ENCODE data around the gene AASDHPPT. TPM values are rescaled to one million over a fixed set of nuclear protein-coding genes. Genes with fewer than 3 reads are reported as not detected.

AASDHPPT gene
- total RNA-seq, 1 donor from 2014 or later: 109 TPM

- no peaks in the 10 kb centered on the region for H3K36me3 Mint-ChIP-seq (ENCODE audit: unreplicated experiment)
- DNase-seq: no peak
- no peak for TF ChIP-seq CTCF (IDR thresholded peaks at IDR 0.05; ENCODE audit: partially characterized antibody, unreplicated experiment)
- no peaks in the 10 kb centered on the region for H3K27me3 Mint-ChIP-seq (ENCODE audit: unreplicated experiment)
- H3K9me3 Mint-ChIP-seq (ENCODE audit: unreplicated experiment): no peaks in the 10 kb centered on the region
- H3K27ac Mint-ChIP-seq (ENCODE audit: unreplicated experiment): no peak overlapping the region
- peaks cover 12% of the 10 kb centered on the region for H3K4me1 Mint-ChIP-seq (ENCODE audit: low read depth, unreplicated experiment)
- H3K4me3 Mint-ChIP-seq (ENCODE audit: unreplicated experiment): no peak overlapping the region
Observed at GRCh38 chr11:106092446-106092845, 15.0 kb downstream of the AASDHPPT start.

GRCh38 chr11:106098893-106099553, 21.6 kb downstream of the AASDHPPT start:
- no peak for TF ChIP-seq CTCF (IDR thresholded peaks at IDR 0.05; ENCODE audit: partially characterized antibody, unreplicated experiment)
- DNase-seq: no peak
- Mint-ChIP-seq H3K4me1 (ENCODE audit: low read depth, unreplicated experiment) (no peaks in the 10 kb centered on the region), H3K27ac (ENCODE audit: unreplicated experiment) (no peak overlapping the region), H3K4me3 (ENCODE audit: unreplicated experiment) (no peak overlapping the region), H3K27me3 (ENCODE audit: unreplicated experiment) (no peaks in the 10 kb centered on the region), H3K36me3 (ENCODE audit: unreplicated experiment) (no peaks in the 10 kb centered on the region), H3K9me3 (ENCODE audit: unreplicated experiment) (no peaks in the 10 kb centered on the region)

GRCh38 chr11:106101370-106101769, 23.9 kb downstream of the AASDHPPT start:
- Mint-ChIP-seq H3K9me3 (ENCODE audit: unreplicated experiment) (no peaks in the 10 kb centered on the region), H3K27ac (ENCODE audit: unreplicated experiment) (no peak overlapping the region), H3K4me3 (ENCODE audit: unreplicated experiment) (no peak overlapping the region), H3K4me1 (ENCODE audit: low read depth, unreplicated experiment) (no peaks in the 10 kb centered on the region), H3K36me3 (ENCODE audit: unreplicated experiment) (no peaks in the 10 kb centered on the region), H3K27me3 (ENCODE audit: unreplicated experiment) (no peaks in the 10 kb centered on the region)
- no peak for TF ChIP-seq CTCF (IDR thresholded peaks at IDR 0.05; ENCODE audit: partially characterized antibody, unreplicated experiment)
- no peak for DNase-seq

- TF ChIP-seq CTCF (IDR thresholded peaks at IDR 0.05; ENCODE audit: partially characterized antibody, unreplicated experiment): no peak
- Mint-ChIP-seq H3K27ac (ENCODE audit: unreplicated experiment) (no peak overlapping the region), H3K27me3 (ENCODE audit: unreplicated experiment) (no peaks in the 10 kb centered on the region), H3K36me3 (ENCODE audit: unreplicated experiment) (no peaks in the 10 kb centered on the region), H3K4me3 (ENCODE audit: unreplicated experiment) (no peak overlapping the region), H3K4me1 (ENCODE audit: low read depth, unreplicated experiment) (no peaks in the 10 kb centered on the region), H3K9me3 (ENCODE audit: unreplicated experiment) (no peaks in the 10 kb centered on the region)
- no peak for DNase-seq
Observed at GRCh38 chr11:106101819-106102218, 24.4 kb downstream of the AASDHPPT start.

GRCh38 chr11:106105986-106106385, 28.5 kb downstream of the AASDHPPT start:
- H3K4me3 Mint-ChIP-seq (ENCODE audit: unreplicated experiment): no peak overlapping the region
- H3K27me3 Mint-ChIP-seq (ENCODE audit: unreplicated experiment): no peaks in the 10 kb centered on the region
- H3K36me3 Mint-ChIP-seq (ENCODE audit: unreplicated experiment): no peaks in the 10 kb centered on the region
- DNase-seq: no peak
- H3K27ac Mint-ChIP-seq (ENCODE audit: unreplicated experiment): no peak overlapping the region
- H3K9me3 Mint-ChIP-seq (ENCODE audit: unreplicated experiment): no peaks in the 10 kb centered on the region
- TF ChIP-seq CTCF (IDR thresholded peaks at IDR 0.05; ENCODE audit: partially characterized antibody, unreplicated experiment): no peak
- no peaks in the 10 kb centered on the region for H3K4me1 Mint-ChIP-seq (ENCODE audit: low read depth, unreplicated experiment)
